Measurements from ENCODE around the gene DCBLD1. TPM values are rescaled to one million over a fixed set of nuclear protein-coding genes. Genes with fewer than 3 reads are reported as not detected.

DCBLD1 gene
- total RNA-seq, 2 experiments from 2014 or later = 1.9 to 2.4 TPM

DNA sequence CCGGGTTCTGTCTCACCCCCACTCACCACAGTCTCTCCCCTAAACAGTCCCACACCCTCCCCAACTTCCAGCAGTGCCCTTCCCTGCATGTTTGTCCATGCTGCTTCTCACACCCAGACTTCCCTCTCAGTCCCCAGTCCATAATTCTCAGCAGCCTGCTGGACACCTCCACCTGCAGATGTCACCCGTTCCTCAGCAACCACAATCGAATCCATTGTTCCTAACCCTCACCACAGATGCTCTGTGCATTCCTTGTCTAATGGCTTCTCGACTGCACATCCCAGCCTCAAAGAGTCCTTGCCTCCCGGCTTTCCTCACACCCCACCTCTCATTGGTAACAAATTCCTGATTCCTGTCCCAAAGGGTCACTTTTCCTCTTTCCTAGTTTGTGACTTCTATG lies 64.2 kb downstream of the DCBLD1 start:
- Mint-ChIP-seq H3K36me3 (peaks cover 3% of the 10 kb centered on the region), H3K4me1 (peaks cover 40% of the 10 kb centered on the region), H3K27ac (no peak overlapping the region), H3K4me3 (no peak overlapping the region), H3K27me3 (peaks cover 10% of the 10 kb centered on the region), H3K9me3 (no peaks in the 10 kb centered on the region)
- DNase-seq = no peak

GRCh38 chr6:117547688-117548621 lies 65.5 kb downstream of the DCBLD1 start:
- Mint-ChIP-seq H3K27me3 (peaks cover 10% of the 10 kb centered on the region), H3K4me1 (peaks cover 42% of the 10 kb centered on the region), H3K9me3 (no peaks in the 10 kb centered on the region), H3K27ac (peak overlapping the region; percentile 82), H3K4me3 (peak overlapping the region; percentile 79), H3K36me3 (peaks cover 3% of the 10 kb centered on the region)
- peak; percentile 59 for DNase-seq

GRCh38 chr6:117548797-117549301 lies 66.4 kb downstream of the DCBLD1 start:
- H3K27ac Mint-ChIP-seq = peak overlapping the region; percentile 82
- no peaks in the 10 kb centered on the region for H3K9me3 Mint-ChIP-seq
- H3K4me1 Mint-ChIP-seq = peaks cover 42% of the 10 kb centered on the region
- H3K27me3 Mint-ChIP-seq = peaks cover 10% of the 10 kb centered on the region
- H3K36me3 Mint-ChIP-seq = peaks cover 3% of the 10 kb centered on the region
- DNase-seq = peak; percentile 11
- peak overlapping the region; percentile 79 for H3K4me3 Mint-ChIP-seq

DNA sequence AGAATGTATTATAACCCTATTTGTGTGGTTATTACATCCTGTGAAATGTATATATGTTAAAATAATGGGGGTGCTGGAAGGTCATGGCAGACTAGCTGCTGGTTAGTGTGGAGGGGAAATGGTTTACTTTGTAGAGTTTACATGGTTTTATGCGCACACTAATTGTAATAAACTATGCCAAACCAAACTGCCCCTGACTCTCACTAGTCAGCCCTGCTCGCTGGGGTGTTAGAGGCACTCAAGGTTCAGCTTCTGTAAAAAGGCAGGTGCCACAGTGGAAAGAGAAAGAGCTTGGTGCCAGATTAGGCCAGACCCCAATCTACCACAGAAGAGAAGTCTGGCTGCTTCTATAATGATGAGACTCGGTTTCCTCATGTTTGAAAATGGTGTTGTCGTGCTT lies 67.1 kb downstream of the DCBLD1 start:
- H3K27me3 Mint-ChIP-seq = peaks cover 10% of the 10 kb centered on the region
- peaks cover 3% of the 10 kb centered on the region for H3K36me3 Mint-ChIP-seq
- H3K9me3 Mint-ChIP-seq = no peaks in the 10 kb centered on the region
- DNase-seq = no peak
- peak overlapping the region; percentile 82 for H3K27ac Mint-ChIP-seq
- H3K4me1 Mint-ChIP-seq = peaks cover 42% of the 10 kb centered on the region
- H3K4me3 Mint-ChIP-seq = peak overlapping the region; percentile 79

DNA sequence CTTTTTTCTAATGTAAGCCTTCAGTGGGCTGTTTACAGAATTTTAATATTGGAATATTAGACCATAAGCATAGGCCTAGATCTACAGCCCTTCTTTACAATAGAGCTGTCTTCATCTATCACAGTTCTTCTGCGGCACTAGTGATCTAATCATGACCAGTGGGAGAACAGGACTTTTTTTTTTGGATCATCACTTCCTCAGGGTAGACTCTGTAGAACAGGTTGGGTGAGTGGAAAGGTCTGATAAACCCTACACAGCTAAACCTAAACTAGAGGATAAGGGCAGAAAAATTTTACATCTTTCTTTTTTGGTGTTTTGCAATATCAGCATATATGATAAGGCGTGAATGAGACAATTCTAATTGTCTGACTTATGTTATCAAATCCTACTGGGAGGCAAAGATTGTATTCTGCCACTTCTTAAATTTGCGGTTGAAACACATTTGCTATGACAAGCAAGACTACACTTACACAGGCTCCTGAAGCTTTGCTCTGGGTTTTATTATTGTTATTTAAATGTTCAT lies 67.7 kb downstream of the DCBLD1 start:
- no peak overlapping the region for H3K4me3 Mint-ChIP-seq
- peaks cover 3% of the 10 kb centered on the region for H3K36me3 Mint-ChIP-seq
- peak overlapping the region; percentile 82 for H3K27ac Mint-ChIP-seq
- H3K9me3 Mint-ChIP-seq = no peaks in the 10 kb centered on the region
- no peak for DNase-seq
- H3K4me1 Mint-ChIP-seq = peaks cover 42% of the 10 kb centered on the region
- H3K27me3 Mint-ChIP-seq = peaks cover 10% of the 10 kb centered on the region

GRCh38 chr6:117550618-117551242 lies 68.3 kb downstream of the DCBLD1 start:
- no peak for DNase-seq
- no peaks in the 10 kb centered on the region for H3K9me3 Mint-ChIP-seq
- no peak overlapping the region for H3K27ac Mint-ChIP-seq
- peaks cover 3% of the 10 kb centered on the region for H3K36me3 Mint-ChIP-seq
- H3K4me1 Mint-ChIP-seq = peaks cover 42% of the 10 kb centered on the region
- no peak overlapping the region for H3K4me3 Mint-ChIP-seq
- peaks cover 10% of the 10 kb centered on the region for H3K27me3 Mint-ChIP-seq

GRCh38 chr6:117552618-117553017 lies 70.1 kb downstream of the DCBLD1 start:
- no peak for DNase-seq
- no peaks in the 10 kb centered on the region for H3K9me3 Mint-ChIP-seq
- H3K4me1 Mint-ChIP-seq = peaks cover 32% of the 10 kb centered on the region
- H3K27ac Mint-ChIP-seq = no peak overlapping the region
- H3K36me3 Mint-ChIP-seq = no peaks in the 10 kb centered on the region
- no peak overlapping the region for H3K4me3 Mint-ChIP-seq
- H3K27me3 Mint-ChIP-seq = no peaks in the 10 kb centered on the region

- Mint-ChIP-seq H3K4me3 (no peak overlapping the region), H3K9me3 (no peaks in the 10 kb centered on the region), H3K4me1 (peaks cover 30% of the 10 kb centered on the region), H3K27me3 (no peaks in the 10 kb centered on the region), H3K27ac (no peak overlapping the region), H3K36me3 (no peaks in the 10 kb centered on the region)
- no peak for DNase-seq
These were observed 70.7 kb downstream of the DCBLD1 start for GRCh38 chr6:117553142-117553541.

- H3K9me3 Mint-ChIP-seq = no peaks in the 10 kb centered on the region
- DNase-seq = no peak
- no peak overlapping the region for H3K4me3 Mint-ChIP-seq
- no peaks in the 10 kb centered on the region for H3K36me3 Mint-ChIP-seq
- H3K4me1 Mint-ChIP-seq = peaks cover 9% of the 10 kb centered on the region
- H3K27ac Mint-ChIP-seq = no peak overlapping the region
- H3K27me3 Mint-ChIP-seq = no peaks in the 10 kb centered on the region
These were observed 72.9 kb downstream of the DCBLD1 start for GRCh38 chr6:117555262-117555849.

GRCh38 chr6:117555882-117556498 lies 73.5 kb downstream of the DCBLD1 start:
- H3K27me3 Mint-ChIP-seq = no peaks in the 10 kb centered on the region
- peaks cover 3% of the 10 kb centered on the region for H3K4me1 Mint-ChIP-seq
- H3K9me3 Mint-ChIP-seq = no peaks in the 10 kb centered on the region
- peak; percentile 18 for DNase-seq
- no peak overlapping the region for H3K4me3 Mint-ChIP-seq
- no peak overlapping the region for H3K27ac Mint-ChIP-seq
- H3K36me3 Mint-ChIP-seq = no peaks in the 10 kb centered on the region

GRCh38 chr6:117557951-117558350 lies 75.5 kb downstream of the DCBLD1 start:
- H3K27me3 Mint-ChIP-seq = no peaks in the 10 kb centered on the region
- no peak overlapping the region for H3K4me3 Mint-ChIP-seq
- no peak overlapping the region for H3K27ac Mint-ChIP-seq
- no peaks in the 10 kb centered on the region for H3K4me1 Mint-ChIP-seq
- no peak for DNase-seq
- no peaks in the 10 kb centered on the region for H3K36me3 Mint-ChIP-seq
- H3K9me3 Mint-ChIP-seq = no peaks in the 10 kb centered on the region

DNA sequence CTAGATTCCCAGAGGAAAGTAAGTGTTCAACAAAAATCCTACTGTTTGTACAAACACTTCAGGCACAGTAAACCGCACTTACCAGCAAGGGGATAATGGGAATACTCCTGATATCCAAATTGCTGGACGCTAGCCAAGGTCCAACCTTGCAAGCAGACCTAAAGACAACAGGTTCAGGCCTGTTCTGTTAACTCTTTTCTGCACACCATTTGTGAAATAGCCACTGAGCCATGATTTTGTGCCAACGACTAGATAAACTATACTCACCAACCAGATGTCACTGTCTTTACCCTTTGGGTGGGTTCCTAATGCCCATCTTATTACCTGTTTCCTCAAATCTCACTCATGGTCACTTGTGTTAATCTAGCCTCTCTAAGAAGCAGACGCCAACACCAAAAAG lies 76.3 kb downstream of the DCBLD1 start:
- H3K4me1 Mint-ChIP-seq = no peaks in the 10 kb centered on the region
- no peaks in the 10 kb centered on the region for H3K36me3 Mint-ChIP-seq
- DNase-seq = no peak
- no peak overlapping the region for H3K4me3 Mint-ChIP-seq
- no peaks in the 10 kb centered on the region for H3K27me3 Mint-ChIP-seq
- H3K9me3 Mint-ChIP-seq = no peaks in the 10 kb centered on the region
- H3K27ac Mint-ChIP-seq = no peak overlapping the region

GRCh38 chr6:117559299-117559698 lies 76.8 kb downstream of the DCBLD1 start:
- Mint-ChIP-seq H3K4me1 (no peaks in the 10 kb centered on the region), H3K36me3 (no peaks in the 10 kb centered on the region), H3K9me3 (no peaks in the 10 kb centered on the region), H3K27me3 (no peaks in the 10 kb centered on the region), H3K4me3 (no peak overlapping the region), H3K27ac (no peak overlapping the region)
- no peak for DNase-seq

DNA sequence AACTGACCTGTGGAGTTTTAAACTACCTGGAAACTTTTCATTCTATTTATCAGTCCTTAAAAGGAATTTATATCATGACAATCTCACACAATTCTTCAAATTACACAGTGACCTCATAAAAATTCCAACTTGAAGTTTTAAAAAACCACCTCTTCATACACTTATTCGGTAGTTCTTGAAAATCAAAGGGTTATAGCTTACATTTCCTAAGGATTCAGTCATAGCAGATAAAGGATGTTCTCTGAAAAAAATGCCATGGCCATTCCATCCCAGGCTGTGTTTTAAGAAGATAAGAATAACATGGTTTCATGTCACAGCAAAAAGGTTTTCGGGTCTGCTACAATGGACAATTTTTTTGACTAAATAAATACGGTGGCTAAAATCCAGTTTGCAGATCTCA lies 78.7 kb downstream of the DCBLD1 start:
- no peak overlapping the region for H3K27ac Mint-ChIP-seq
- H3K4me3 Mint-ChIP-seq = no peak overlapping the region
- no peaks in the 10 kb centered on the region for H3K36me3 Mint-ChIP-seq
- H3K4me1 Mint-ChIP-seq = no peaks in the 10 kb centered on the region
- no peaks in the 10 kb centered on the region for H3K27me3 Mint-ChIP-seq
- no peaks in the 10 kb centered on the region for H3K9me3 Mint-ChIP-seq
- no peak for DNase-seq

DNA sequence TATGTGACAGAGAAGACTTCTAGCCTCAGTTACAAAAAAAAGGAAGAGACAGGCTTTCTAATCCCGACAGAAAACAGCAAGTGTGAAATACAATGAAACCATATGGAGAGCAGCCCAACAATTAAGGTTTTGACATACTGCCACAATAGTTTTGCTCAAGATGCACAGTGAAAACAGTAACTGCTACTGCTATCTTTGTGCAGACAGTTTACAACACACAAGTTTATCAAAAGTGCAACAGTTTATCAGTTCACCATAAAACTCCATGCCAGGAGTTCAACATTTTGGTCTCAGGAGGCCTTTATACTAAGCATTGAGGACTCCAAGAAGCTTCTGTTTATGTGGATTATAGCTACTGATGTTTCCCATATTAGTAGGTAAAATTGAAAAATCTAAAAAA lies 82.2 kb downstream of the DCBLD1 start:
- Mint-ChIP-seq H3K27me3 (no peaks in the 10 kb centered on the region), H3K4me3 (no peak overlapping the region), H3K9me3 (no peaks in the 10 kb centered on the region), H3K27ac (no peak overlapping the region), H3K4me1 (peaks cover 1% of the 10 kb centered on the region), H3K36me3 (peaks cover 7% of the 10 kb centered on the region)
- DNase-seq = no peak
